IPS-20b (cell line): Measurements from ENCODE around the gene PPIF.

ENCODE experiments used
- H3K27ac ChIP-seq: one replicate; pipeline ENCODE4 v1.5.1; 2013; ENCODE audit warnings: low read length
- H3K27me3 ChIP-seq: 2 replicates; pipeline ENCODE4 v1.6.1; 2013; ENCODE audit warnings: mild to moderate bottlenecking, low read length, inconsistent platforms; ENCODE audit not compliant: insufficient read depth
- H3K36me3 ChIP-seq: 2 replicates; pipeline ENCODE4 v1.6.1; 2013; ENCODE audit warnings: low read depth, mild to moderate bottlenecking, inconsistent platforms, low read length, moderate library complexity; ENCODE audit not compliant: insufficient read depth
- H3K4me1 ChIP-seq: 2 replicates; pipeline ENCODE4 v1.6.1; 2013; ENCODE audit warnings: mild to moderate bottlenecking, control low read depth, inconsistent platforms, low read length, moderate library complexity; ENCODE audit not compliant: insufficient read depth
- H3K4me3 ChIP-seq: 2 replicates; pipeline ENCODE4 v1.5.1; 2013; ENCODE audit warnings: mild to moderate bottlenecking, low read length, inconsistent platforms
- H3K9ac ChIP-seq: 2 replicates; pipeline ENCODE4 v1.6.1; 2013; ENCODE audit warnings: low read depth, mild to moderate bottlenecking, inconsistent platforms, low read length, moderate library complexity
- H3K9me3 ChIP-seq: 2 replicates; pipeline ENCODE4 v1.6.1; 2013; ENCODE audit warnings: mild to moderate bottlenecking, low read depth, low read length, inconsistent platforms; ENCODE audit not compliant: insufficient read depth

The PPIF gene

GRCh38 chr10:79380125-79380945, 33.1 kb downstream of the PPIF start:
- Histone ChIP-seq H3K36me3 (no peaks in the 10 kb centered on the region), H3K4me3 (no peak overlapping the region), H3K4me1 (no peaks in the 10 kb centered on the region), H3K27me3 (no peaks in the 10 kb centered on the region), H3K9me3 (no peaks in the 10 kb centered on the region), H3K27ac (no peak overlapping the region), H3K9ac (no peak overlapping the region)

DNA sequence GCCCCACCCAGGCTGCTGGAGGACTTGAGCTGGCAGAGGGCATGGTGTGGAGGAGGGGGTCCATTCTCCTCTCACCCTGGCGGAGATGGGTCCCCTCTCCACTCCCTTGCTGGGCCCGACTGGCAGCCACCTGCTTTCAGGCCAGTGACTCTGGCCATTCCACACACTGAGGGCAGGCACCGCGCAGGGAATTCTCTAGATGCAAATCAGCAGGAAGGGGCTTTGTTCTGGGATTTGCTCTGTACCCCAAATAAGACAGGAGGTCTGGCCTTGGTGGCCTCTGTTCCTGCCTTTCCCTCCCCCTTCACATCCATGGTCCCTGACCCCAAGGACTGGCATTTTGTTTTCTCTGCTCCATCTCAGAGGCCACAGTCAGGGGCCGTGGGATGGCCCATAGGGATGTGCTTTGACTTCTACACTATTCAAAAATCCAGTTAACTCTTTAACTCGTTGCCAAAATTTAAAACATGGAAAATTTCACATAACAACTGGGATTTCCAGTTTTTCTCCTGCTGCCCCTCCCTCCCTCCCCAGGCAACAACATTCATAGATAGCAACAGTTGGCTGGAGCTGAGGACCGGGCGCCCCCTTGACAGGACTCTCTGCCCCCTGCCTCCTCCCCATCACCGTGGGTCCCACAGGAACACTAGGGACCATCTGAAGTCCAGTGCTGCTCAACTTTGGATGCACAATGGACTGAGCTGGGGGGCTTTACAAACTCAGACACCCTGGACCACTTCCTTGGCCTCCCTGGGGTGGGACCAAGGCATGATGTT, 33.9 kb downstream of the PPIF start:
- Histone ChIP-seq H3K36me3 (no peaks in the 10 kb centered on the region), H3K9me3 (no peaks in the 10 kb centered on the region), H3K4me3 (no peak overlapping the region), H3K27me3 (no peaks in the 10 kb centered on the region), H3K27ac (no peak overlapping the region), H3K9ac (no peak overlapping the region), H3K4me1 (no peaks in the 10 kb centered on the region)

- Histone ChIP-seq H3K9me3 (no peaks in the 10 kb centered on the region), H3K27me3 (no peaks in the 10 kb centered on the region), H3K9ac (no peak overlapping the region), H3K4me3 (no peak overlapping the region), H3K4me1 (no peaks in the 10 kb centered on the region), H3K27ac (no peak overlapping the region), H3K36me3 (no peaks in the 10 kb centered on the region)
These were observed 34.5 kb downstream of the PPIF start for GRCh38 chr10:79381804-79382221.

DNA sequence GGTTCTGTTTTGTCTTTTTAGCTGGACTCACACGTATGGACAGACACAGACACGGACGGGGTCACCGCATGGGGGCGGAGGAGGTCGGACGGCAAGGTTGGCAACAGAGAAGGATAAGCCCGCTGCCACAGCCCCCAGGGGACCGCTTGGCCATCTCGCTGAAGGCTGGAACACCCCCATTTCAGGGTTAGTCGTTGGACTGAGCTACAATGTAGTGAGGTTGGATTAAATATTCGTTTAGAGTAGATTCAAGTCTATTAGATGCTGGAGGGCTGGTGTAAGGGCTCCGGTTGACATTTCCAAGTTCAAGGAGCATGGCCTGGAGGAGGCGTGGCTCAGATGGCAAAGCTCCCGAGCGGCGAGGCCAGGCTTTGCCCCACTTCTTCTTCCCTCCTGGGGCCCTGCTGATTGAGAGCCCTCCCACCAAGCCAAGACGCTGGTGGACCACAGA, 35.2 kb downstream of the PPIF start:
- Histone ChIP-seq H3K4me1 (no peaks in the 10 kb centered on the region), H3K27me3 (no peaks in the 10 kb centered on the region), H3K9ac (no peak overlapping the region), H3K9me3 (no peaks in the 10 kb centered on the region), H3K36me3 (no peaks in the 10 kb centered on the region), H3K4me3 (no peak overlapping the region), H3K27ac (no peak overlapping the region)

GRCh38 chr10:79383974-79384606, 36.8 kb downstream of the PPIF start:
- no peaks in the 10 kb centered on the region for H3K9me3 ChIP-seq
- H3K4me3 ChIP-seq, result no peak overlapping the region
- H3K27me3 ChIP-seq, result no peaks in the 10 kb centered on the region
- no peaks in the 10 kb centered on the region for H3K4me1 ChIP-seq
- no peak overlapping the region for H3K27ac ChIP-seq
- no peaks in the 10 kb centered on the region for H3K36me3 ChIP-seq
- H3K9ac ChIP-seq, result no peak overlapping the region

DNA sequence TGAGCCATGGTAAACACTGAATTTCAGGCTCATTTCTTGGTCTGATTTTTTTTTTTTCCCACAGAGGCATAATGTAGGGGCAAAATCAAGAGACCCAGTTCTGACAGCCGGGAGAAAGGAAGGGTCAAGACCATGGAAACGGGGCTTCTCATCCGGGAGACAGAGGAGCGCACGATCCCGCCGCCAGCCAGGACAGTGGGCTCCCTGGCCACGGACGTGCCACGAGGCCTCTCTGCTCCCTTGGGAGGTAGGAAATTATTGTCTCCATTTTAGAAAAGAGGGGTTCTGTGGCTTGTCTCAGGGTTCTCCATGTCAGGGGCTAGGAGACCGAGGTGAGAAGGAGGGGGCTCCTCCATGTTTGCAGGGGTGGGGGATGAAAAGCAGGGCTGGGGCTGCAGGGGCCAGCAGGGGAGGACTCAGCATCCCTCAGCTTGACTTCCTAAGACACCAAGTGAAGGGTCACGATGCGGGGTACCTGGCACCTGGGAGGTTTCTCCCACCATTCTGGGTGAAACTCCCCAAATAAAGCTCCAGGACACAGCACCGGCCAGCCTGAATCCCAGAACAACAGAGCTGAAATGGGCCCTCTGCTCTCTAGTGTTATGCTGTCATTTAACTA, 37.6 kb downstream of the PPIF start:
- H3K27me3 ChIP-seq, result no peaks in the 10 kb centered on the region
- H3K9ac ChIP-seq, result no peak overlapping the region
- no peaks in the 10 kb centered on the region for H3K36me3 ChIP-seq
- H3K4me3 ChIP-seq, result no peak overlapping the region
- no peaks in the 10 kb centered on the region for H3K4me1 ChIP-seq
- H3K27ac ChIP-seq, result no peak overlapping the region
- no peaks in the 10 kb centered on the region for H3K9me3 ChIP-seq

GRCh38 chr10:79385392-79385795, 38.1 kb downstream of the PPIF start:
- no peak overlapping the region for H3K9ac ChIP-seq
- no peaks in the 10 kb centered on the region for H3K27me3 ChIP-seq
- no peaks in the 10 kb centered on the region for H3K4me1 ChIP-seq
- no peaks in the 10 kb centered on the region for H3K9me3 ChIP-seq
- no peak overlapping the region for H3K27ac ChIP-seq
- H3K4me3 ChIP-seq, result no peak overlapping the region
- no peaks in the 10 kb centered on the region for H3K36me3 ChIP-seq

GRCh38 chr10:79385804-79386531, 38.7 kb downstream of the PPIF start:
- no peak overlapping the region for H3K9ac ChIP-seq
- no peaks in the 10 kb centered on the region for H3K9me3 ChIP-seq
- no peaks in the 10 kb centered on the region for H3K27me3 ChIP-seq
- H3K4me1 ChIP-seq, result no peaks in the 10 kb centered on the region
- H3K4me3 ChIP-seq, result no peak overlapping the region
- no peak overlapping the region for H3K27ac ChIP-seq
- no peaks in the 10 kb centered on the region for H3K36me3 ChIP-seq

GRCh38 chr10:79386637-79387465, 39.6 kb downstream of the PPIF start:
- no peak overlapping the region for H3K27ac ChIP-seq
- H3K36me3 ChIP-seq, result no peaks in the 10 kb centered on the region
- H3K9ac ChIP-seq, result no peak overlapping the region
- H3K27me3 ChIP-seq, result no peaks in the 10 kb centered on the region
- no peak overlapping the region for H3K4me3 ChIP-seq
- H3K4me1 ChIP-seq, result no peaks in the 10 kb centered on the region
- H3K9me3 ChIP-seq, result no peaks in the 10 kb centered on the region

- Histone ChIP-seq H3K27me3 (no peaks in the 10 kb centered on the region), H3K4me3 (no peak overlapping the region), H3K4me1 (no peaks in the 10 kb centered on the region), H3K27ac (no peak overlapping the region), H3K9ac (no peak overlapping the region), H3K9me3 (no peaks in the 10 kb centered on the region), H3K36me3 (no peaks in the 10 kb centered on the region)
These were observed 40.3 kb downstream of the PPIF start for GRCh38 chr10:79387466-79387973.
